T-helper 2 cell treated with Interferon-gamma antibody and Interleukin-4, amounts not matched to agents 100 ng/mL and 5 ng/mL, for 36 hours (primary cell): ENCODE results near the gene MPC1L. TPM values are rescaled to one million over a fixed set of nuclear protein-coding genes. Genes with fewer than 3 reads are reported as not detected.

Experiments
- total RNA-seq: library from RNA; stranded (reverse); gene quantifications from 2 replicates; pipeline ENCODE4 v1.2.3, GENCODE V29; 2022

MPC1L gene
- total RNA-seq, 1 donor from 2014 or later = not detected

Other genes with a start within 250 kb of the MPC1L start
- 62.5 and 79.1 TPM in 2 replicates for gene ATP6AP2, start 42.5 kb upstream of the MPC1L start, total RNA-seq
- gene CXorf38, start 24.1 kb downstream of the MPC1L start, total RNA-seq = 16.7 and 17.2 TPM in 2 replicates
- 46.7 and 49.6 TPM in 2 replicates for gene MED14, start 112.1 kb downstream of the MPC1L start, total RNA-seq